Measurements from ENCODE around the gene ANKRD33B.

ANKRD33B gene

DNA sequence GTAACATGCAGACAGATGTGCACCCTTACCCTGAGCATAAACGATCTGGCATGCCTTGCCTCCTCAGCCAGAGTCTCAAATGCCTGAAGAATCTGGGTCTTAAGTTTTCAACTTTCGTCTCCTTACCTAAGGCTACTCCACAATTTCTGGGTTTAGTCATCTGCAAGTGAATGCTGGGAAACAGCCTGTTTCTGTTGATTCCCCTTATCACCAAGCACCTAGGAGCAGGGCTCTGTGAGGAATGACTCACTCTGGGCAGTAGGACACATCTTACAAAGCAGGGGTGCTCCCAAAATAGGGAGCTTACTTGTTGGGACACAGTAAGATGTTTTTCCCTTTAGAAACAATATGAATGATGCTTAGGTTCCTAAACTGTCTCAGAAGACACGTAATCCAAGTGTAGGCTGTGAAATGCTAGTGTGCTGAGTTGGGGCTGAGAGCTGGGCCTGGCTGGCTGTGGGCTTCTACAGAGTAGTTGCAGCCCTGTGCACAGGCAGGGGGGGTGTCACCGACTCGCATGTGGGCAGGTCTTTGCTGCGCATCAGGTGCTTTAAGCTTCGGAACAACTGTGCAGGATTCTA is 139.1 kb downstream of the ANKRD33B start:
- no peak for DNase-seq

DNA sequence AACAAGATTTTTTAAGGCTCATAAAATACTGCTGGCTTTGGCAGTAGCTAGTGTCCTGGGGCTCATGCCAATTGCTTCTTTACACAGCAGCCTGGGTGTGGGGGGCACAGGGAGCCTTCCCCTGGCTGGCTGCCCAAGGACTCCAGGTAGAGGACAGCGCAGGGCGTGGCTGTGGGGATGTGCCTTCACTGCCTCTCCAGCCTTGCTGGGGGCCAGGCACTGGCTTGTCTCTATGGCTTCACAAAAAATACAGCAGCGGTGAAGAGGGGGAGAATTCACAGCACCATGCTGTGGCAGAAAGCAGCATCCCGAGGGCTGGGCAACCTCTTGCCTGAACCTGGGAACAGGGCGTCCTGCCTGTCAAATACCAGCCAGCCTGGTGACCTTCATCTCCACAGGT is 139.8 kb downstream of the ANKRD33B start:
- no peak for DNase-seq

DNA sequence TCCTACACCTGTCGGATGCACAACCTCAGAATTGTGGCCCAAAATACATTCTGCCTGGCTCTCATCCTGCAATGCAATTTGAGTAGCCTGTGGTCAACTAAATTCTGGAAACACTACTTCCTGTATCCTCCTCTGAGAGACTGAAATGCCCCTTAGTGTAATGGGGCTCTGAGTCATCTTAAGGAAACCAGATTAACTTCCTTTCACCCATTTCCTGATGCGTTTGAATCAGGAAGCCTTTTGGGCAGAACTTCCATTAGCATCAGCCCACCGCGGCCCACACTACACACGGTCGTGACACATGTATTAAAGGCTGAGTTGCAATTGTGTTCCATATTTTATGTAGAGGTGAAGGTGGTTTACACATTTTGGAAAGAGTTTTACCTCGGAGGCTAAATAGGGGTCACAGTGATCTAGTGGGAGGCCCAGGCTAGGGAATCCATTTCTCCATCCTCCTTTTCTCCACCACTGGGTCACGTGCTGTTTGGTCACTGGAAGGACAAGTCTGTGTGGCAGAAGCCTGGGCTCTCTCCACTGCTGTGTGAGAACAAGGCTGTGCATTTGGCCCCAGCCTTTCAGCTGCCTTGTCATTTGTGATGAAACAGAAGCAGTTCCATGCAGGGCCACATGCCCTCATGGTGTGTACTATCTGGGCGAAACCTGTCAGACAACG is 141.2 kb downstream of the ANKRD33B start:
- no peak for DNase-seq

DNA sequence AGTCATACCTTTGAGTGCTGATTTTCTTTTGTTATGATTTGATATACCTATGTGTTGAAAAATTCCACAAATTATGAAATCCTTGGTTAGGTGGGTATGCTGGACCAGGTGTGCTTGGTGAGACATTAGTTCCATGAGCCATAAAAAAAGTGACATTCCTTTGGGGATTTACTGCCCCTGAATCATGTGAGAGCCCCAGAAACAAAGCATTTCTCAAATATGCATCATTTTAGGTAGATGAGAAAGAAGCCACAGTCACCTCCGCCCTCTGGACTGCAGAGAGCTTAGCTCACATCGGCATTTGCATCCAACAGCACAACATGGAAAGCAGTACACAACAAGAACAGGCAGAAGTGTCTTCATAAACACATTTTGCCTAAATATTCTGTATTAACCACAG is 141.9 kb downstream of the ANKRD33B start:
- no peak for DNase-seq

DNA sequence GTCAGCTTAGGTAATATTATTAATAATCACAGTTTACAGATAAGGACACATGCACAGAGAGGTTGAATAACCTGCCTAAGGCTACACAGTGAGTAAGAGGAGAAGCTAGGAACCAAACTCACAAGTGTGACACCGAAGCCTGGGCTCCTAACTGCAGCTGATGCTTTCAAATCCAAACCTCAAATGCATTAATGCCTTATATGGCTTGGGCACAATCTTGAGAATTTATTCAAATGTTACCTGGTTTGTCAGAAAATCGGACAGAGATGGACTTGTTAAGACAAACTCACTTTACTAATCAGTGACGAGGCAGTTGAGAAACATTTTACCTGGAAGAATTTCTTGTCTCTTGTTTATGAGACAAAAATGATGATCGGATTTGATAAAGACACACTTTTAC is 142.5 kb downstream of the ANKRD33B start:
- no peak for DNase-seq

All from SHP77 (cell line).